ENCODE results near the gene INSYN1.

The INSYN1 gene

DNA sequence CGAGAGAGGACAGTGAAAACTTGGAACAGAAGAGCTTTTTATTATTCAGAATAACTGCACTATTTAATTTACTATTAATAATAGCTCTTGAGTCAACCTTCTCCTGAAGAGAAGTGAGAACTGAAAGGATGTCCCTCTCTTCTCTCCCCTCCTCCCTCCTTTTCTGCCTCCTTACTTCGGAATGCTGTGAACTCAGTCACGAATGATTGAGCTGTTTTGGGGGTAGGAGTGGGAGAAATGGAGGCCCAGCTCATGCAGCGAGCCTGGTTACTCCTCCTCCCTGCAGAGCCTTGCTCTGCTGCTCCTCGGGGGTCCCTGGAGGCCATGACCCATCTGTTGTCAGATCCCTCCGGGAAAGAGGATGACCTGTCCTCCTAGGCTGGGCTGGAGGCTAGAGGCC, 20.3 kb upstream of the INSYN1 start:
- DNase-seq (ENCODE audit: low spot score) = no peak

DNA sequence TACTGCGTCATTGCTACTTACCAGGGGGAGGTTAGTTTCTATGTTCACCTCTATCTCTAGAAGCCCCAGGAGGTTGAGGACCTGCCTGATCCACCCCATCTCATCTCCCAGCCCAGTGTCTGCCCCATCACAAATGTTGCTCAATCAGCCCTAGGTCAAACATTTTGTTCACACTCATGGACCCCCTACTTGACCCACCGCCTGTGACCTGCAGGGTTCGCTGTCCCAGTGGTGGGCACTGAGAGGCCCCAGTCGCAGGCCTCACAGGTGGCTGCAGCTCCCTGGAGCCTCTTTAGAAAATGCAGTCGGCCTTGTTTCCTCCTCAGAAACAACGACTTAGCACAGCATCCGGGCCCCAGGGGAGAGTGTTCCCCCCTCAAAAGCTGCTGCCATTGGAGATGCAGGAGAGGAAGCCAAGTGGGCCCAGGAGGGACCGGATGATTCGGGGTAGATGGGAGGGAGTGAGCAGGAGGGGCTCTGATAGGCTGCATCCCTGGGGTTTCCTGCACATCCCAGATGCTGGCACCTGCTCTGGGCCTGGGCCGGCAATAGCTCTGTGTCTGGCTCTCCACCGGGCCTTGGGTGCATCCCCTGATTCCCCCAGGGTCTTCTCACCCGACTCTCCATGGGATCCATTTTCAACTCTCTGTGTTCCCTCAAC, 18.4 kb upstream of the INSYN1 start:
- DNase-seq (ENCODE audit: low spot score) = no peak

DNA sequence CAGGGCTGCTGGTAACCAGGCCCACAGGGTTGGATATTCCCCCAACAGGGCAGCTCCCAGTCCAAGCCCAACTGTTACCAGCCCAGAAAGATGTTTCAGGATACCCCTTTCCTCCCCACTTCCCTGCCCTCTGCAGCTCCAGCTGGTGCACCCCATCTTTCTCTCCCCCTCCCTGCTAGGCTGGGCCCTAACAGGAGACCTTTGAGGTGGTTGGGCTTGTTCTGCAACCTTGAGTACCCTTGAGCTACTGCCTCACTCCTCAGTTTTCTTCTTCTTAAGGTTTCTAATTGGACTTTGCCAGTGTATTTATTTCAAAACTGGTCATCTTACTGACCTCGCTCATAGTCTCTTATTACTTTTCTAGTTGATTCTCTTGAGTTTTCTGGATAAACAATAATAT, 16.9 kb upstream of the INSYN1 start:
- no peak for DNase-seq (ENCODE audit: low spot score)

DNA sequence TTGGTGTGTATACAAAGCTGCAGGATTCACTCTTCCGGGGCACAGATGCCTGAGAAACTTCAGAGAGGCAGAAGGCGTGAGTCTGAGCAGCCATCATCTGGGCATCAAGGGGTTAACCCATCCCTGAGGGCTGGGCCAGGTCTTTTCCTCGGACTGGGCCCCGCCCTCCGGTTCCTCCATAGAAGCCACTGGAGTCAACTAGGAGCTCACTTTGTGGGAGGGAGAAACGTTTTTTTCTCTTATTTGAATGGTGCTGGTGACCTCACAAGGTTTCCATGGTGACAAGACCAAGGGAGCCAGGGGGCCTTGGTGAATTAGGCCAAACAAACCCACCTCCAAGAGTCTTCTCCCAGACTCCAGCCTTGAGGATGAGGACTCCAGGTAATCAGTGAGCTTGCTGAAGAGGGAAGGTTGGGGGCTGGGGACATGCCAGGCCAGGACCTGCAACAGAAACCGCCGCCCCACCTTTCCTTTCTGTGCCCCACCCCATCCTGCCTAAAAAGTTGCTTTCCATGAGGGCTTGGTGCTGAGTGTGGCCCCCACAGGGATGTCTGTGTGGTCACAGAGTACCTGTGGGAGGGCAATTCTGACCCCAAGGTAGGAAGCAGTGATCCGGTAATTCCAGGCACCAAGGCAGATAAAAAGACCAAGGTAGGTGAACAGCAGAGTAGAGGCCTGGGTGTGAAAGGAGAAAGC, 14.8 kb upstream of the INSYN1 start:
- no peak for DNase-seq (ENCODE audit: low spot score)

DNA sequence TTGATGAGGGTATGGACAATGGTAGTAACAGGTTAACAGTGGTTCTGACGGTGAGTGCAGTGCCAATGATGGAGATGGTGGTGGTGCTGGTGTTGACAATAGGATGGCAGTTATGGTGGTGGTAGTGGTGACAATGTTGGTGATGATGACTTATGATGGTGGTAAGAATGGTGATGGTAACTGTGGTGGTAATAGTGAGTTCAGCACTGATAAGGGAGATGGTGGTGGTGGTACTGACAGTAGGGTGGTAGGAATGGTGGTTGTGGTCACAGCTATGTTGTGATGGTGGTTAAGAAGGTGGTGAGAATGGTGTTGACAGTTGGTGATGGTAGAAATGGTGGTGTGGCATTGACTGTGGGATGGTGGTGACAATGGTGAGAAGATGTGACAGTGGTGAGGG, 13.4 kb upstream of the INSYN1 start:
- DNase-seq (ENCODE audit: low spot score) = no peak

DNA sequence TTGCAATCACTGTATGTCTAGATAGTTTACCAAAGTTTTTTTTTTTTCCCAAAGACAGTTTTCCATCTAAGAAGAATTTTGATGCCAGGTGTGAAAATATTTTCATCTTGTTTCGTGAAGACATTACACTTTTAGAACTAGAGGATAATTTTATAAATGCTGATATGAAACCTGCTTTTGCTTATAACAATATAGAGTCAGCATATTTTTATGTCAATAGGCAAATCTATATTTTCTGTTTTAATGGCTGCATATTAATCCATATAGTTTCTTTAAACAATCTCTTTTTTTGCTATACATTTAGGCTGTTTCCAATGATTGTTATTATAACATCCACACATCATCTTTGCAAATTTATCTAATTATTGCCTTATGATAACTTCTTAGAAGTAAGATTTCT, 12.6 kb upstream of the INSYN1 start:
- no peak for DNase-seq (ENCODE audit: low spot score)

DNA sequence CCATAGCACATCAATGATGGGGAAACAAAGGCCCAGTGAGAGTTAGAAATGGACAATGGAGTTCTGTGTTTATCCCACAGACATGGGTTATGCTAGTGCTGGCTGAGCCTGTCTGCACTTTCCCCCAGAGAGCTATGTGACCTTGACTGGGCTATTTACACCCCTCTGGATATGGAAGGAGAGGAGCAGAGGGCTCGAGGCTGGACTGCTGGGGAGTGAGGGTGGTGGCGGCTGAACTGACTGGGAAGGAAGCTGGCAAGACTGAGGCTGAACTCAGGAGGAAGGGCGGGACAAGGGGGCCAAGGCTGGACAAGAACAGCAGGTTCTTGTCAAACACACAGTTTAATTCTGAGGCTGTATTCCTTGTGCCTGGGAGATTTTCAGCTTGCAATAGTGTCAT, 10.8 kb upstream of the INSYN1 start:
- DNase-seq (ENCODE audit: low spot score) = no peak

DNA sequence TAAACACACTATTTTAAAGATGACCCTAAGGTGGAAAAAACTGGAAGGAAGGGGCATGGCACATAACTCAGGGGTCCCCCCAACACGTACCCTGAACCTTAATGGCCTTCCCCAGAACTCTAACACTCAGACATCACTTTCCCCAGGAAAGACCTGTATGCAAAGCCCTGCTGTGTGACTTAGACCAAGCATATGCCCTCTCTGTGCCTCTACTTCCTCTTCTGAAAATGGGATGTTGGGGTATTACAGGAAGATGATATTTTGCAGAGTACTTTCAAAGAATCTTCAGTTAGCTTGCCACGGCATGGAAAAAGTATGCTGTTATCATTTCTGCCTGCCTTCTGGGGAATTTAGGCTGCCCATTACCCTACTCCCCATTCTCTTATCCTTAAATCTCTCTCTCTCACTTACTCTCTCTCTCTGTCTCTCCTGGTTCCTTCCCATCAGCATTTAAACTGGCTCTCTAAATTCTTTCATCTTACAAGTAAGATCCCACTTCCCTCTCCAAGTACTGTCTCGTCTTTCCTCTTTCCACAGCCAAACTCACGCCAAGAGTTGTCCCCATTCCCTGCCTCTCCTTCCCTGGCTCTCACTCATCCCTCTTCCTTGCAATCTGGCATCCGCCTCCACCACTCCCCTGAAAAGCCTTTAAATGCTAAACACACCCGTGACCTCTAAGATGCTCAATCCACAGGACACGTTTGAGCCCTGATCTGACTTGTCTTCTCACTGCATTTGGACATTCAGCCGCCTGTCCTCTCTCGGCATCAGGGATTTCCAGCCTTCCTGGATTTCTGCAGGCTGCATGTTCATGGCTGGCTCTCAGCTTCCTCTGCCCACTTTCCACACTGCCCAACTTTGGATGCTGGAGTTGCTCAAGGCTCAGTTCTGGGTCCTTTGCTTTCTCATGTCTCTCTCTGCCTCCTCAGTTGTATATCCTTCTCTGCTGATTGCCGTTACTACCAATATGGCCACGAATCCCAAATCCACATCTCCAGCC, 7.5 kb upstream of the INSYN1 start:
- no peak for DNase-seq (ENCODE audit: low spot score)

DNA sequence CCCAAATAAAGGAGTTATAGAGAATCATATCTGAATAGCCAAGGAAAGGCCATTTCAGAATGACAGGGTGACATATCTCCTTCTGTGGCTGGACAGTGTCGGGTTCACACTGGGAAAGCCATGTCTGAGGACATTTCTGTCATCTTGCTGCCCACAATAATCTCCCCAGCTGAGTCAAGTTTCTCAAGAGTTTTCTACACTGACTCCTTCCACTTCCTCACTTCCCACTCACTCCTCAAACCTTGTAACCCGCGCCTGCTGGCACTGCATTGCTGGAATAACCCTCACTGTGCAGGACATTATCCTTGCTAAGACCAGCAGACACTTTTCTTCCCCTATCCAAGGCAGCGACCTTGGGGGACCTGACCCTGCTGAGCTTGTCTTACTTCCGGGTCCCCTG, 5.3 kb upstream of the INSYN1 start:
- no peak for DNase-seq (ENCODE audit: low spot score)

DNA sequence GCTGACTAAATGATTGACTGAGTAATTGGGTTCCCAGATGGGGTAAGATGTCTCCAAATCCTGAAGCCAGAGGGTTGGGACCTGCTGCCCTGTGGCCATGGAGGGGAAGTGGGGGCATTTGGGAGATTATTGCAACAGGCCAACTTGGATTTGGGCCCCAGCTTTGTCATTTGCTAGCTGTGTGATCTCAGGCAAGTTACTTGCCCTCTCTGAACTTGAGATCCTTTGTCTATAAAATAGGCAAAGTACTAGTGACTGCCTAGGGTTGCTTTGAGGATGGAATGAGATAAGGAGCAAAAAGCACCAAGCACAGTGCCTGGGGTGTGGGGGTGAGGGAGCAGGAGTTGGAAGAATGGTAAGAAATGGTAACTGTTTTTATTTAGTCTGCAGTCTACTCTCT, 4.4 kb upstream of the INSYN1 start:
- no peak for DNase-seq (ENCODE audit: low spot score)

DNA sequence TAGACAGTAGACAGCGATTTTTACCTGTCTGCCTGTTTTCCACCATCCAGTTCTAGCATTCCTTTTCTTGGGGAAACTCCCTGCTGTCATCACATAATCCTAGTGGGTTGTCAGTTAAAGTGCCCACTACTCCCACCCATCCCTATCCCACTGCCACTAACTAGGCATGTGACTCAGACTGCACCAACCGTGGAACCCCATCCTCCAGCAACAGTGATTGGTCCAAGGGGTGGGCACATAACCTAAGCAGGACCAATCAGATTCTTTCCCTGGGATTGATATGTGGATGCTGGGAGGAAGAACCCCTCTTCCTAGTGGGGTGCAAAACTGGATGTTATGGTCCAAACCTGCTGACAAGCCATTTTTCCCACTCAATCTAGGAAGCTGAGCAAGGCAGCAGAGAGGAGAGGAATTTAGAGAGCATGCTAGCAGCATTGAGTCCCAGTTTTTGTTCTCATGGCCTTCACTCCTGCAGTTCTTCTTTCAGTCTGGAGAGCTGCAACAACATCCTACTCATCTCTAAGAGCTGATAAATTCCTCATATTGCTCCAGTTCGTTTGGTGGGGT, 3.9 kb upstream of the INSYN1 start:
- DNase-seq (ENCODE audit: low spot score) = no peak

DNA sequence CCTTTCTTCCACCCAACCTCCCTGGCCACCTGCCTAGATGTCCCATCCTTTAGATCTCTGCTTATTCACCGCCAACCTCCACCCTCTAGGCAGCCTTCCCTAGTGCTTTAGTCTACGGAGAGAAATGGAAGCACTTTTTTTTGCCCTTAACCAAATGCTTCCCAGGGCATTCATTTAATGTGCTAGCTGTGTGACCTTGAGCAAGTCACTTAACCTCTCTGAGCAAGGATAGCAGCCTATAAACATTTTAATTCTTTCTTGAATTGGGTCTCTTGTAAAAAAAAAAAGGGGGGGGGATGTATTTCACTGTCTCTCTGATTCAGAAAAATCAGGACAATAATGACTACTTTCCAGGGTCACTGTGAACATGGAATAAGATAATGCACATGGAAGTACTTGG, 3.2 kb upstream of the INSYN1 start:
- no peak for DNase-seq (ENCODE audit: low spot score)

DNA sequence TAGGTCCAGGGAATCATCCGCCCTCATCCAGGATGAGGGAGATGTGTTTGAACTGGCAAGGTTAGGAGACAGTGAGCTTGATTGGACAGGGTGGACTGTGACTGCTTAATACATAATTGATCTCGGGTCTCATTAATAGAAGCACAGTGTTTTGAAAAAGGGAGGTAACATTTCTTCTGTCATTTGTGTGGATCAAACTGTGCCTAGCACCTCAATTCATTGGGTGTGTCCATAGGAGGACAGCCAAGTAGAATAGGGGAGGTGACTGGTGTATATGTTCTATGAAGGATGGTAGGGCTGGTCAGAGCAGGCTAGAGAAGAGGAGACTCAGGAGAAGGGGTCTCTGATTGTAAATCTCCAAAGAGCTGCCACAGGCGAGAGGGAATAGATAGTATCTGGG, 2.8 kb upstream of the INSYN1 start:
- no peak for DNase-seq (ENCODE audit: low spot score)

DNA sequence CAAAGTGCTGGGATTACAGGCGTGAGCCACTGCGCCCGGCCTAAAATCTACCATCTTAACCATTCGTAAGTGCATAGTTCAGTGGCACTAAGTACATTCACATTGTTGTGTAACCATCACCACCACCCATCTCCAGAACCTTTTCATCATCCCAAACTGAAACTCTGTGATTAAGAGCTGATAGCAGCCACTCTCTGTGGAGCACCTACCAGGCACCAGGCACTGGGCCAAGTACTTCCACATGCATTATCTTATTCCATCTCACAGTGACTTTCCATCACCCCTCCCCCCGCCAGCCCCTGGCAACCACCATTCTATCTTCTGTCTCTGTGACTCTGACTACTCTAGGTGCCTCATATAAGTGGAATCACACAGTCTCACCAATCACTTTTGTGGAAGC, 2.3 kb upstream of the INSYN1 start:
- no peak for DNase-seq (ENCODE audit: low spot score)

DNA sequence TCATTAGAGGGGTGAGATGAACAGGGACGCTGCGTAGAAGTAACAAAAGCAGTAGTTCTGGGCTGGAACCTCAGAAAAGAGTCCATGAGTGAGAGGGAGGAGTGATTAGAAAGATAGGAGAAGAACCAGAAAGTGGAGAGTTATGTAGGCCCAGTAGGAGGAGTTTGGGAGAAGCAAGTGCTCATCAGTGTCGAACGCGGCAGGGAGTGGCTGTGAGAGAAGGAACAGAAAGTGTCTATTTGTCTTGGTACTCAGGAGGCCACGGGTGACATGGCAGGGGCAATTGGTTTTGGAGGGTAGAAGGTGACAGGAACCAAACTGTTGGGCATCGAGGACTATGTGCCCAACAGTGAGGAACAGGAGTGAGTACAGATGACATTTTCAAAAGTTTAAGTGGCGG, 1.3 kb upstream of the INSYN1 start:
- no peak for DNase-seq (ENCODE audit: low spot score)

DNA sequence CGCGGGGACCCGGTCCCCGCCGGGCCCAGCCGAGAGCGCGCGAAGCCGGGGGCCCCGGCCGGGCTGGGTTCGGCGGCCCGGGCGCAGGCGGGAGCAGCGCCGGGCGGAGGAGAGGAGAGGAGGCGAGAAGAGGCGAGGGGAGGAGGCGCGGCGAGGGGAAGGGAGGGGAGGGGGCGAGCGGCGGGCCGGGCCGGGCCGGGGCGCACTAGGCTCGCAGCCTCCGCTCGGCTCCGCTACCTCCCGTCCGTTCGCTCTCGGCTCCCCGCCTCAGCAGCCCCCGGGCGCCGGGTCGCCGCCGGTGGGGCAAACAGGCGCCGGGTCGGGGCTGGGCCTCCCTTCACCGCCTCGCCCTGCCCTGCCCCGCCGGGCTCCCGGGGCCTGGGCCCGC, 351 bp downstream of the INSYN1 start:
- peak; percentile 72 for DNase-seq (ENCODE audit: low spot score)

DNA sequence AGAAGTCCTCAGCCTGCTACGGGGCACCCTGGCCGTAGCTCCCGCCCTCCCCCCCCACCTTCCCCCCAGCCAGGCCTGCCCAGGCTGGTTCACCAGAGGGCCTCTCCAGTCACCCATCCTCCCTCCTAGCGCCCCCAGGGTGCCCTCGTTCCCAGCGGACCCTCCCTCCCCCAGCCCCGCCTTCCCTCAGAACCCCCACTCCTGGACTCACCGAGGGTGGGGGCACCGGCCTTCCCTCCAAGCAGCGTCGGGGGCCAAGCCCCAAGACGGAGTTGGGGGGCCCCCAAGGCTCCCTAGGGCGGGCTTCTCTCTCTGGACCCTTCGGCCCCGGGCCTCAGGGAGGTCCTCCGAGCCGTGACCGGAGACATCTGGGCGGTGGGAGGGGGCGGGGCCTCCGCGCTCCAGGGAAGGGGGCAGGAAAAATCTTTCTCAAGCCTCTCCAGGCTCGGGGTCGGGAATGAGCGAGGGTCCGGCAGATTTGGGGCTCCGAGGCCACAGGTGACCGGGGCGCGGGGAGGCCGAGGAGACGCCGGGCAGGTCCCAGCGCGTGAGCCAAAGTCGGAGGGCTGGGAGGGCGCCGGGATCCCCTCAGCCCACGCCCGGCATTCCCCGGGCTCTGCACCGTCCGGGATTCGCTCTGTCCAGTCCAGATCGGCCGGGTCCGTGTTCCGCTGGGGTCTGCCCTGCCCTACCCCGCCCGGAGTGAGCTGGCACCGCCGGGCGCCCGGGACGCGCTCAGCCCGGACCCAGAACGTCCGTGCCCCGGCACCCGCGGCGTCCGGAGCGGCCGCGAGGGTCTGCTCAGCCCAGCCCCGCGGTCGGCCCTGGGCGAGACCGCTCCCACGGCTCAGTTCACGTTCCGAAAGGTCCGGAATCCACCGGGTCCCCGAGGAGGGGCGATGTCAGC, 999 bp downstream of the INSYN1 start:
- no peak for DNase-seq (ENCODE audit: low spot score)

DNA sequence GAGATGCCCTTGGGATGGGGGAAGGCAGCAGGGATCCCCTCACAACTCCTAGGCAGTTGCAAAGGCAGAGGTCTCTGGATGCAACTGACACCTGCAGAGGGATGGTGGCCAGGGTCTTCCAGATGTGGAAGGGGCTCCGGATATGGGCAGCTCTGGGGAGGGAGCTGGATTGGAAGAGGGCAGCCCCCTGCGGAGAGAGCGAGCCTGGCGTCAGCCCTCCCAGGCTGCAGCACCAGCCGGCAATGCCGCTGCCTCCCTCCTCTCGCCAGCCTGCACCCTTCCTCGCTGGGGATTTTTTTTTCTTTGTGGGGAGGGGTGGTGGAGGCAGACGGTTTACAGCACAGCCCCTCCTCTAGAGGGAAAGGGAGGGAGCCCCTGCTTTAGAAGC, 1.6 kb downstream of the INSYN1 start:
- DNase-seq (ENCODE audit: low spot score) = no peak

DNA sequence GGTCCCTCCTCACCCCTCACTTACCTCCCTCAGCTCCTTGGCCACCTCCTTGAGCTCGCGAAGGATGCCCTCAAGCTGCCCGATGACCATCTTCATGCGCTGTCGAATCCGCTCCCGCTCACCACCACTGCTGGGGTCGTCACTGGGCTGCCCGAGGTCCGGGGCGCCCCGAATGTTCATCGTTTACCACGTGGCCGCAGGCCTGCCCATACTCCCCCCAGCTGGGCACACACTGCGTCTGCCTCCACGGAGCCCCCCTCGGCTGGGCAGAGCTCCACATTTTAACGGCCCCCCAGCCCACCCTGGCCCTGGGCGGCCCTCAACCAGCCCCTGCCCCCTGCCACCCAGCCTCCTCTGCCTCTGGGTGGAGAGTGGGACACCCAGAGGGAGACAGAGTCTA, 2.2 kb downstream of the INSYN1 start:
- DNase-seq (ENCODE audit: low spot score) = no peak

DNA sequence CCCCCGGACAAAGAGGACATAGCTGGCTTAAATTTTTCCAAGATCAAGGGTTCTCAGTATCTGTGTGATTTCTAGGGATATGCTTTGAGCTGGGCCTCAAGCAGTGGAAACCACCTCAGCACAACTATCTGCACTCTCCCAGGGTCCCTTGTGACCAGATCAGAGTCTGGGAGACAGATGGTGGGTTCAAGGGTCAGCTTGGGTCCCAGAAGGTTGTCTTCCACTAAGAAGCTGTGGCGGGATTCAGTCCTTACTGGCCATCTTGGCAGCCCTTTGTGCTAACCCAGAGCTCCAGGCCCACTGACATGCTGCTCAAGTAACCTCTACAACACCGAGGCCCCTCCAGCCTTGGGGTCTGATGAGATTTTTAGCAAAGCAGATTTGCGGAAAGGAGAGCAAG, 2.7 kb downstream of the INSYN1 start:
- DNase-seq (ENCODE audit: low spot score) = no peak

DNA sequence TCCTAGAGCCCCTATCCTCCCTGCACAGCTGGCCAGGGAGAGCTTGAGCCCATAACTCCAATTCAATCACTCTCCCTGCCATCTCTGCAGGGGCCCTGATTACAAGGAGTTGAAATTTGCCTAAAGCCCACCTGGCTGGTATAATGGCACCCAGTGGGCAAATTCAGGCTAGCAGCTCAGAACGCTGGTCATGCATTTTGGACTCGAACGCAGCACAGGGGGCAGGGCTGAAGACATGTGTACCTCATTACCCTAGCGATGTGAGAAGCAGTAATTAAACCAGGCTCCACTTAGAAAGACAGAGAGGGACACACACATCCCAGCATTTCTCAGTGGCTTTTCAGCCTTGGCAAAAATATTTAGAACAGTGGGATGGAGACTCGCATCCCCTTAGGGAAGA, 3.2 kb downstream of the INSYN1 start:
- no peak for DNase-seq (ENCODE audit: low spot score)

DNA sequence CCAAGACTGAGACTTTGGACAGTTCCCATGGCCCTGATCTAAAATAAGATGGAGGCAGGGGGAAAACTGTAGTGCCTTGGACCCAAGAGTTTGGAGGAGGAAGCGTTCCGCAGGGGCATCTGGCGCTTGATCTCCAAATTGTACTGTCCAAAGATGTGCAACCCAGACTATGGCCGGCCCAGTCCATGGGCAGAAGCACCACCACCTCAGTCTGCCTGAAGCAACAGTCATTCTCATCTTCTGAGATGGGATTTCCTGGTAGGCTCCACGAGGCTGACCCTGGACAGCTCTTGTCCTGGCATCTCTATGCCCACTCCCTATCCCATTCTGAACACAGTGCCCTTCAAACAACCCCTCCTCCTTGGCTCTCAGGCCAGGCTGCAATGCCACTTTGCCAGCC, 3.6 kb downstream of the INSYN1 start:
- no peak for DNase-seq (ENCODE audit: low spot score)

Data from HuH-7.5 (cell line).